ENCODE results near the gene GMEB1.
"Not testable (repeated sequence)": the region's sequence is repeated elsewhere in the genome, so short reads cannot be mapped to it uniquely, and the experiment has no call there.

GRCh38 chr1:28672971-28673370 is 4.4 kb downstream of the GMEB1 start:
- TF ChIP-seq CTCF (IDR thresholded peaks at IDR 0.05; ENCODE audit: extremely low read depth in 1 of 2, insufficient read depth in 1 of 2, low read depth in 1 of 2, low read length in 2 of 2); POLR2AphosphoS5 (IDR thresholded peaks at IDR 0.05; ENCODE audit: insufficient read depth, low read depth, low read length); EZH2 (IDR thresholded peaks at IDR 0.05; ENCODE audit: borderline replicate concordance, low read depth, low read length, severe bottlenecking); POLR2A (IDR thresholded peaks at IDR 0.05; ENCODE audit: low read depth, low read length); FOS (IDR thresholded peaks at IDR 0.05; ENCODE audit: borderline replicate concordance, insufficient read depth, low read length); MAX (IDR thresholded peaks at IDR 0.05; ENCODE audit: insufficient read depth, insufficient read length): not testable (repeated sequence)
